HFFc6 (cell line): ENCODE measurements around the gene PELO. TPM values are rescaled to one million over a fixed set of nuclear protein-coding genes. Genes with fewer than 3 reads are reported as not detected.

Experiments
- DNase-seq: peaks from one replicate; pipeline ENCODE4 v3.0.0-alpha.2; 2018
- H3K27ac Mint-ChIP-seq: 2 replicates; pipeline ENCODE4 v1.8.0; 2020; ENCODE audit warnings: mild to moderate bottlenecking, mixed read lengths
- H3K27me3 Mint-ChIP-seq: 2 replicates; pipeline ENCODE4 v1.8.0; 2021; ENCODE audit warnings: mild to moderate bottlenecking, moderate library complexity, mixed read lengths; ENCODE audit not compliant: insufficient read depth
- H3K36me3 Mint-ChIP-seq: 2 replicates; pipeline ENCODE4 v1.8.0; 2021; ENCODE audit warnings: low read depth, mixed read lengths
- H3K4me1 Mint-ChIP-seq: 2 replicates; pipeline ENCODE4 v1.8.0; 2020; ENCODE audit warnings: low read depth, mixed read lengths
- H3K4me3 Mint-ChIP-seq: 2 replicates; pipeline ENCODE4 v1.8.0; 2020; ENCODE audit warnings: mild to moderate bottlenecking, moderate library complexity, mixed read lengths
- H3K9me3 Mint-ChIP-seq: 2 replicates; pipeline ENCODE4 v1.8.0; 2020; ENCODE audit warnings: mild to moderate bottlenecking, mixed read lengths
- CTCF ChIP-seq: fragments of 200-600 bp; sonication (generic); IDR thresholded peaks from 2 replicates; pipeline ENCODE4 v1.5.0; 2021; ENCODE audit warnings: antibody characterized with exemption, mild to moderate bottlenecking
- total RNA-seq, 6 experiments: library from RNA; stranded (reverse); fragmentation: NEBNext Ultra II Directional; extraction: Animal tissue kit (Norgen Biotek cat#: 25700); gene quantifications; 2 replicates in 1 of 6; 3 replicates in 5 of 6; pipeline ENCODE4 v1.2.3, GENCODE V29; 2021

PELO gene
- total RNA-seq, 6 experiments from 2014 or later, result 52.6 to 77.2 (median 72.8) TPM

GRCh38 chr5:52821901-52822300 lies 34.2 kb downstream of the PELO start:
- Mint-ChIP-seq H3K4me3 (no peak overlapping the region), H3K9me3 (no peaks in the 10 kb centered on the region), H3K36me3 (peaks cover 21% of the 10 kb centered on the region), H3K27ac (no peak overlapping the region), H3K4me1 (peaks cover 8% of the 10 kb centered on the region), H3K27me3 (no peaks in the 10 kb centered on the region)
- DNase-seq, result no peak
- TF ChIP-seq CTCF, result no peak

- H3K4me1 Mint-ChIP-seq, result peaks cover 13% of the 10 kb centered on the region
- no peaks in the 10 kb centered on the region; the same call in 1 of the 2 replicates for H3K9me3 Mint-ChIP-seq
- no peak for DNase-seq
- H3K36me3 Mint-ChIP-seq, result peaks cover 27% of the 10 kb centered on the region
- no peak overlapping the region for H3K27ac Mint-ChIP-seq
- no peak overlapping the region for H3K4me3 Mint-ChIP-seq
- no peaks in the 10 kb centered on the region for H3K27me3 Mint-ChIP-seq
- TF ChIP-seq CTCF, result no peak
Measured at GRCh38 chr5:52822437-52822836, 34.7 kb downstream of the PELO start.

- Mint-ChIP-seq H3K4me3 (no peak overlapping the region), H3K9me3 (no peaks in the 10 kb centered on the region; the same call in 1 of the 2 replicates), H3K4me1 (peaks cover 15% of the 10 kb centered on the region), H3K36me3 (peaks cover 31% of the 10 kb centered on the region), H3K27ac (no peak overlapping the region), H3K27me3 (no peaks in the 10 kb centered on the region)
- DNase-seq, result no peak
- no peak for TF ChIP-seq CTCF
Measured at GRCh38 chr5:52824827-52825226, 37.1 kb downstream of the PELO start.

- Mint-ChIP-seq H3K4me1 (peaks cover 20% of the 10 kb centered on the region), H3K27ac (no peak overlapping the region), H3K27me3 (no peaks in the 10 kb centered on the region), H3K36me3 (peaks cover 31% of the 10 kb centered on the region), H3K9me3 (no peaks in the 10 kb centered on the region; the same call in 1 of the 2 replicates), H3K4me3 (no peak overlapping the region)
- TF ChIP-seq CTCF, result no peak
- no peak for DNase-seq
Measured at GRCh38 chr5:52825826-52826225, 38.1 kb downstream of the PELO start.

- no peak for TF ChIP-seq CTCF
- H3K4me3 Mint-ChIP-seq, result no peak overlapping the region
- no peak overlapping the region for H3K27ac Mint-ChIP-seq
- no peak for DNase-seq
- H3K9me3 Mint-ChIP-seq, result no peaks in the 10 kb centered on the region; the same call in 1 of the 2 replicates
- H3K4me1 Mint-ChIP-seq, result peaks cover 34% of the 10 kb centered on the region
- no peaks in the 10 kb centered on the region for H3K27me3 Mint-ChIP-seq
- H3K36me3 Mint-ChIP-seq, result peaks cover 35% of the 10 kb centered on the region
Measured at GRCh38 chr5:52827815-52828214, 40.1 kb downstream of the PELO start.

GRCh38 chr5:52829664-52830063 lies 41.9 kb downstream of the PELO start:
- Mint-ChIP-seq H3K4me1 (peaks cover 41% of the 10 kb centered on the region), H3K4me3 (no peak overlapping the region), H3K27ac (no peak overlapping the region), H3K27me3 (no peaks in the 10 kb centered on the region), H3K9me3 (no peaks in the 10 kb centered on the region; the same call in 1 of the 2 replicates), H3K36me3 (peaks cover 33% of the 10 kb centered on the region)
- no peak for TF ChIP-seq CTCF
- DNase-seq, result no peak
